Spleen (tissue), 7 donors: ENCODE data around the gene MEIS2.

Experiments used
- POLR2A ChIP-seq, 3 donors: fragments of 450-650 bp; IDR thresholded peaks; one replicate each; pipeline ENCODE4 v1.5.1; 2017; ENCODE audit warnings: antibody characterized with exemption in 3 of 3, mild to moderate bottlenecking in 1 of 3
- POLR2AphosphoS5 ChIP-seq, 3 donors: sonication (generic); formaldehyde crosslinking; IDR thresholded peaks; one replicate each; pipeline ENCODE4 v1.5.1; 2017; ENCODE audit warnings: antibody characterized with exemption in 3 of 3
- TF ChIP-seq, protein P1 (sequence below), 11 experiments: fragments of 200-600 bp in 7 of 11; fragments of 450-650 bp in 4 of 11; sonication (generic) in 4 of 11; IDR thresholded peaks in 8 of 11; conservative IDR thresholded peaks in 3 of 11; 1 replicate in 7 of 11; 2 replicates in 4 of 11; pipeline versions ENCODE4 v1.4.0 to v1.8.0; 2016 to 2021; ENCODE audit warnings: antibody characterized with exemption in 11 of 11, inconsistent platforms in 4 of 11, mild to moderate bottlenecking in 1 of 11
- donor health status: DM: no; HTN: no; CAD: no; lungs with moderate emphysema.
- donor health status: DM: no; HTN: no; CAD: no.
- donor health status: DM: no; HTN: no; CAD: no.

DNA sequence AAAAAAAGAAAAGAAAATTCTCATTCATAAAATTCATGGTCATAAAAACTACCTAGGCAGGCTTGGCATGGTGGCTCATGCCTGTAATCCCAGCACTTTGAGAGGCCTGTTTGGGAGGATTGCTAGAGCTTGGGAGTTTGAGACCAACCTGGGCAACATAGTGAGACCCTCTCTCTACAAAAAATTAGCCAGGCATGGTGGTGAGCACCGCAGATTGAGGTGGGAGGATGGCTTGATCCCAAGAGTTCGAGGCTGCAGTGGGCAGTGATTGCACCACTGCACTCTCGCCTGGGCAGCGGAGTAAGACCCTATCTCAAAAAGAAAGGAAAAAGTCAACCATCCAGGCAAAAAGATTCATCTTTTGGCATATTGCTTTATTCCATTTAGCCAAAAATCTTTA lies 58.5 kb downstream of the MEIS2 start:
- TF ChIP-seq, protein P1, sequence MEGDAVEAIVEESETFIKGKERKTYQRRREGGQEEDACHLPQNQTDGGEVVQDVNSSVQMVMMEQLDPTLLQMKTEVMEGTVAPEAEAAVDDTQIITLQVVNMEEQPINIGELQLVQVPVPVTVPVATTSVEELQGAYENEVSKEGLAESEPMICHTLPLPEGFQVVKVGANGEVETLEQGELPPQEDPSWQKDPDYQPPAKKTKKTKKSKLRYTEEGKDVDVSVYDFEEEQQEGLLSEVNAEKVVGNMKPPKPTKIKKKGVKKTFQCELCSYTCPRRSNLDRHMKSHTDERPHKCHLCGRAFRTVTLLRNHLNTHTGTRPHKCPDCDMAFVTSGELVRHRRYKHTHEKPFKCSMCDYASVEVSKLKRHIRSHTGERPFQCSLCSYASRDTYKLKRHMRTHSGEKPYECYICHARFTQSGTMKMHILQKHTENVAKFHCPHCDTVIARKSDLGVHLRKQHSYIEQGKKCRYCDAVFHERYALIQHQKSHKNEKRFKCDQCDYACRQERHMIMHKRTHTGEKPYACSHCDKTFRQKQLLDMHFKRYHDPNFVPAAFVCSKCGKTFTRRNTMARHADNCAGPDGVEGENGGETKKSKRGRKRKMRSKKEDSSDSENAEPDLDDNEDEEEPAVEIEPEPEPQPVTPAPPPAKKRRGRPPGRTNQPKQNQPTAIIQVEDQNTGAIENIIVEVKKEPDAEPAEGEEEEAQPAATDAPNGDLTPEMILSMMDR (IDR thresholded peaks at IDR 0.05 in 8 of 11, conservative IDR thresholded peaks at IDR 0.05 in 3 of 11), result no peak
- TF ChIP-seq POLR2AphosphoS5 (IDR thresholded peaks at IDR 0.05), result no peak
- TF ChIP-seq POLR2A (IDR thresholded peaks at IDR 0.05), result no peak
